AG08396 (cell line): Measurements from ENCODE around the gene LGALS14.
"Not testable (repeated sequence)": the region's sequence is repeated elsewhere in the genome, so short reads cannot be mapped to it uniquely, and the experiment has no call there.

Experiments used
- DNase-seq: peaks from one replicate; pipeline ENCODE4 v3.0.0; 2012; ENCODE audit warnings: low spot score, mixed read lengths

LGALS14 gene

DNA sequence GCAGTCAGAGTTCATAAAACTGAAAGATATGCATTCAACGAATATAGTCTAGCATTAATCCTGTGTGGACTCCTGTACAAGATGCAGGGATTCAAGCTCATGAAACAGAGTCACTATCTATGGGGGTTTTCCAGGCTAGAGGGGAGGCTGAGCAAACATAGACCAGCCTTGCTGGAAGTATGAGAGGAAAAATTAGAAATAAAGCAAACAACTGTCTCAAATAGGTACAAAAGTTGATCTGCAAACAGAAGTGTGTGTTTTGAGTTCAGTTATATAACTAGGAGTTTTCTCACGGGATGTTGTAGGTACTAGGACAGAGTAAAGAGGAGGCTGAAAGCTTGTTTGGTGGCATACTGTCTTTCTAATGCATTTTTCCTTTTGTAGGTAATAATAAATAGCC, 8.5 kb upstream of the LGALS14 start:
- DNase-seq, result no peak

DNA sequence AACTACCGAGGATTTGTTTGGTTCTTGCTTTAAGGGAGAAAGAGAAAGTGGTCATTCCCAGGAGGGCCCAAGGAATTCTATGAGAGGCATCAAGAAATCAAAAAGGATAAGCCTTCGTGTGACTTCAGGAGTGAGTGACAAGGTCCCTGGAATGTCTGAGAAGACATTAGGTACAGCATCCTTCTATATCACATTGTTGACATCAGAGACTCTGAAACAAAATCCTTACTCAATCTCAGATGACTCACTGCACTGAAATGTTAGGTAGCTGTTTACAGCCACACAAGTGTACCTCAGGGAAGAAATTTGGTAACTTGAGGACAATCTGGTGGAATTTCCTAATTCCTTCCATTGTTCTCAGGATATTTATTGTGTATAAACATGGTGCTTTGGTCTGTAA, 7.9 kb upstream of the LGALS14 start:
- DNase-seq, result no peak

DNA sequence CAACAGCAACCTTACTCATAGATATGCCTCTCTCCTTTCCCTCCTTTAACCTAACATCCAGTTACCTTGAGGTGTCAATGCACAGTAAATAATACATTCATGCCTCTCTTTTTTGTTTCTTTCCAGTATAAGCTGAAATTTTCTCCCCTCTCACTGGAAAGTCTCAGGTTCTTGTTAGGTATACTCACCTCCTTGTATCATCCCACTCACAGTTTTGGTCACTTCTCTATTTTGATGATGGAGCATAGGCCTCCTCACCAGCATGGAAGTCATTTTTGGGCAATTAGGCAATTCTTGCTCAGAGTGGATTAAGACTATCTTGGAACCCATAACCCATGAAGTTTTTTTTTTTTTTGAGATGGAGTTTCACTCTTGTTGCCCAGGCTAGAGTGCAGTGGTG, 5.7 kb upstream of the LGALS14 start:
- no peak for DNase-seq

DNA sequence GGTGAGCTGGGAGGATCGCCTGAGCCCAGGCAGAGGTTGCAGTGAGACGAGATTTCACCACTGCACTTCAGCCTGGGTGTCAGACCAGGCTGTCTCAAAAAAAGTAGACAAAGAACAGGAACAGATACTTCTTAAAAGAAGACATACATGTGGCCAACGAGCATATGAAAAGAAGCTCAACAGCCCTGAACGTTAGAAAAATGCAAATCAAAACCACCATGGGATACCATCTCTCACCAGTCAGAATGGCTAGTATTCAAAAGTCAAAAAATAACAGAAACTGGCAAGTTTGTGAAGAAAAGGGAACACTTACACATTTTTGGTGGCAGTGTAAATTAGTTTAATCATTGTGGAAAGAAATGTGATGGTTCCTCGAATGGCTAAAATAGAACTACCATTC, 3.0 kb upstream of the LGALS14 start:
- DNase-seq, result no peak

DNA sequence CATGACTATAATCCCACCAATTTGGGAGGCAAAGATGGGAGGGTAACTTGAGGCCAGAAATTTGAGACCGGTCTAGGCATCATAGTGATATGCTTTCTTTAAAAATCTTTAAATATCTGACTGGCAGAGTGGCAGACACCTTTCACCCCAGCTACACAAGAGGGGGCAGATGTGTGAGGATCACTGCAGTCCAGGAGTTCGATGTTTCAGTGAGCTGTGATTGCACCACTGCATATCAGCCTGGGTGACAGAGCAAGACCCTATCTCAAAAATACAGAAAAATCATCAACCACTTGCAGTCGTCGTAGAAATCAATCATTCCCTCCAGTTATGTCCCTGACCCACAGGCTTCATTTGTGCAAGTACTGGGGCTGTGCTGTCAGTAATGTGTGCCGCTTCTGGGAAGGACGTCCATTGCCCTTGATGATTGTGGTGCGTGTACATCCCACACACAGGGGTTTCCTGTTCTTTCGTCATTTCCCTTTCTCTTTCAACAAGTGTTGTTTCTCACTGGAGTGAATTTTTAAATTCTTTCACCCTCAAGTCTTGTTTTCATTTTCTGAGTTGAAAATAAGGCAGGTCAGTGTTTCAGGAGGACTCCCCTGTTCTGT, 1.4 kb downstream of the LGALS14 start:
- no peak for DNase-seq

DNA sequence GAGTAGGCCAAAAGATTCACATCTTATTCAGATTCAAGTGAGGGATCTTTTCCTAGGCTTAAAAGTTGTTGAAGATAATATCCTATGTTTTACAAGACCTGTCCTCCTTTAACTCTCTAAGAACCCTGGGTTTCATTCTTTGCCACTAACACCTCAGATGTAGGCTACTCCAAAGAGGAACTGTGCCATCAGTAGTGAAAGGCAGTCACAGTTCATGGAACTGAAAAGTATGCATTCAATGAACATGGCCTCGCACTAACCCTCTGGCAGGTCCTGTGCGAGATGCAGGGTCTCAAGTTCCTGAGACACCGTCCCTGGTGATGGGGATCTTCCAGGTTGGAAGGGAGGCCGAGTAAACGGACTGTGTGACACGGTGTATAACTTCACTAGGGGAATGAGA, 4.3 kb downstream of the LGALS14 start:
- no peak for DNase-seq

DNA sequence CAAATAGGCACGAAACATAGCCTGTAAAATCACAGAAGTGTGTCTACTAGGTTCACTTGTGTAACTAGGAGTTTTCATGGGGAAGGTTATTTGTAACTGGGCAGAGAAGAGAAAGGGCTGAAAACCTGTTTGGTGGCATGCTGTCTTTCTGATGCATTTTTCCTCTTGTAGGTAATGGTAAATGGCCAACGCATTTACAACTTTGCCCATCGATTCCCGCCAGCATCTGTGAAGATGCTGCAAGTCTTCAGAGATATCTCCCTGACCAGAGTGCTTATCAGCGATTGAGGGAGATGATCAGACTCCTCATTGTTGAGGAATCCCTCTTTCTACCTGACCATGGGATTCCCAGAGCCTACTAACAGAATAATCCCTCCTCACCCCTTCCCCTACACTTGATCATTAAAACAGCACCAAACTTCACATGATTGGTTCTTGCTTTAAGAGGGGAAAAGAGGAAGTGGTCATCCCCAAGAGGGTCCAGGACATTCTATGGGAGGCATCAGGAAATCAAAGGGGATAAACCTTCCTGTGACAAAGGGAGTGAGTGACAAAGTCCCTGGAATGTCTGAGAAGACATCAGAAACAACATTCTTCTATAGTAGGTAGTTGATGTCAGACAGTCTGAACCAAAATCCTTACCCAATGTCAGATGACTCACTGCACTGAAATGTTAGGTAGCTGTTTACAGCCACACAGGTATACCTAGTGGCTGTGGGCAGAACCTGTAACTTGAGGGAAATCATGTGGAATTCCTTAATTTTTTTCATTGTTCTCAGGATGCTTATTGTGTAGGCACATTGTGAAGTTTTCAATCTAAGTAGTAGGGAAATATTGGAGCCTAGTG, 5.0 kb downstream of the LGALS14 start:
- no peak for DNase-seq

DNA sequence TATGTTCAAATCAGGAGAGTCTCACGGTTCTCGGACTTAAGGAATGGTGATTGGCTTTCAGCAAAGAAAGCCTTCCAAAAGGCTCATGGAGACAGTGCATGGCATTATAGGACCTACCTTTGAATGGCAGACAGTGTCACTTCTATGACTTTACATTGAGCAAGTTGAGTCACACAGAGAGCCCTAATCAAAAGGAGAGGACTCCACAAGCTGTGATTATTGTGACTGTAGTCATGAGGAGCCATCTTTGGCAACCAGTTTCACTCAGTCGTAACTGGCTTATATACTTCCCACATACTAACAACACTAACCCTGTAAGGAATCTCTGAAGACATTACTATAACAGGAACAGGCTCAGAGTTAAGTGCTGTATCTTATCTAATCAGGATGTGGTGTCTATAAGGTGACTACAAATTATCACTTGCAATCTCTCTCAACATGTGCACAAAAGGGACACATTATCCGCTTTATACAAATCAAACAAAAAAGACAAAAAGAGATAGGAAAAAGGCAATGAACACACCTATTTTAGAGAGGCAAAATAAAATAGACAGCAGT, 6.1 kb downstream of the LGALS14 start:
- DNase-seq, result no peak

DNA sequence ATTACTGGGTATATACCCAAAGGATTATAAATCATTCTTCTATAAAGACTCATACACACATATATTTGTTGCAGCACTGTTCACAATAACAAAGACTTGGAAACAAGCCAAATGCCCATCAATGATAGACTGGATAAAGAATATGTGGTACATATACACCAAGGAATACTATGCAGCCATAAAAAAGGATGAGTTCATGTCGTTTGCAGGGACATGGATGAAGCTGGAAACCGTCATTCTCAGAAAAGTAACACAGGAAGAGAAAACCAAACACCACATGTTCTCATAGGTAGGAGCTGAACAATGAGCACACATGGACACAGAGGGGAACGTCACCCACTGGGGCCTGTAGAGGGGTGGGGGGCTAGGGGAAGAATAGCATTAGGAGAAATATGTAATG, 15.9 kb downstream of the LGALS14 start:
- DNase-seq, result not testable (repeated sequence)

DNA sequence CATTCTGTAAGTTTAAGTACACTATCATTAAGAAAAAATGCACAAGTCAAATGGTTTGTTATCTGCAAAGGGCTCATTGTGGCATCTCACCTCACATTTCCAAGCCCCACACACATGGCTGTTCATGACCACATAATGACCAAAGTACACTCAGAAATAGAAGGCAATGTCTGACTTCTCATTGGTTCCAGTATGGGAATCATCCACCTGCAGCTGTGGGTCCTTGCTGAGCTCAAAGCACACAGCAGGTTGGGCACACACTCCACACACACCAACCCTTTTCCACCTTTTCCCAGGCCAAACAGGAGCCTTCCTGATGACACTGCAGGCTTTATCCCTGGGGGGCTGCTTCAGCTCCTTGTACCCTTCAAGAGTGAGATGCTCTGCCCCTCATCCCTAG, 21.7 kb downstream of the LGALS14 start:
- no peak for DNase-seq

DNA sequence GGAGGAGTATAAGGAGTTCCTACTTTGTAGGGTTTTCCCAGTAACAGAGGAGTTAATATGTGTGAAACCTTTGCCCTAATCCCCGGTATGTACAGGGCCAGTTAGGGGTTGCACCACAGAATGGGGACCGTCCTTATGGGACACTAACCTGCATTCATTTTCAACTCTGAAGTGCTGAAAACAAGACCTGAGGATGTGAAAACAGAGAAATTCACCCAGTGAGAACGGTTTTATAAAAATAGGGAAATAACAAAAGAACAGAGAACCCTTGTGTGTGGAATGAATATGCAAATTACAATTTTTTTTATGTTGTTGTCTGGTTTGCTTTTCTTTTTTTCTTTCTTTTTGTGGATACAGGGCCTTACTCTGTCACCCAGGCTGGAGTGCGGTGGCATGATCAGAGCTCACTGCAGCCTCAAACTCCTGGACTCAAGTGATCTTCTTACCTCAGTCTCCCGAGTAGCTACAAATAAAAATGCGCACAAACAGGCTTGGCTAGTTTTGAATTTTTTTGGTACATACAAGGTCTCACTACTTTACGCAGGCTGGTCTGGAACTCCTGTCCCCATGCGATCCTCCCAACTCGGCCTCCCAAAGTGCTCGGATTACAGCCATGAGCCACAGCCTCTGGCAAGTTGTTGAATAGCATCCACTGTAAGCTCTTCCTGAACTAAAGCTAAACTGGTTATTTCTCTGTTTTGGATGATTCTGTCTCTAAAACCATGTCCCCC, 23.0 kb downstream of the LGALS14 start:
- no peak for DNase-seq

DNA sequence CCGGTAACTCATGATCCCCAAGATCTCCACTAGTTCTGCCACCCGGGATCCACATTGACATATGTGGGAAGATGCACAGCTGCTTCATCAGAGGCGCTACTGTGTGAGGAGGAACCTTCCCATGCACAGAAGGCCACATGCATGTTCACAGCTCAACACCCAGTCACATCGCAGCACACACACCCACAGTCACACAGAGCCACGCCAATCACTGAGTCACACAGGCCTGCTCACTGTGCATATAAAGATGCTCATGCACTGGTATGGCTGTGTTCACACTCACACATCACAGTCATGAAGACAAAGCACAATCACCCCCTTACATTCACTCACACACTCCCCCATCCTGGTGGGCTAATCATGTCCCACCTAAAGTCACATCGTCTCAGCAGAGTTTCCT, 23.8 kb downstream of the LGALS14 start:
- no peak for DNase-seq

DNA sequence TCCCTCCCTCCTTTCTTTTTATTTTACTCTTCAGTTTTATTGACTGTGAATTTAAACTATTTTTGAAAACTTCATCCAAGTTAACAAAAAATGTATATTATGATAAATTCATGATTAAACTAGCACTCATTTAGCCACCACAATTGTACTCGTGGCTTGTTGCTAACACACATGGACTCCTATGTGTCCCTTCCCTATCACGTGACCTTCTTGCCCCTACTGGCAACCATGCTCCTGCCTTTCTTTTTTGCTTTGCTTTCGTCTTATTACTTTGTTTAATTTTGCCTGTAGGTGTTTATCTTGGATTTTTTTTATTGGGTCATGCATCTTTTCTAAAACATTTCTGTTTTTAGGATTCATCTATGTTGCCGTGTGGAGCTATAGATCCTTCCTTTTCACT, 25.3 kb downstream of the LGALS14 start:
- no peak for DNase-seq

DNA sequence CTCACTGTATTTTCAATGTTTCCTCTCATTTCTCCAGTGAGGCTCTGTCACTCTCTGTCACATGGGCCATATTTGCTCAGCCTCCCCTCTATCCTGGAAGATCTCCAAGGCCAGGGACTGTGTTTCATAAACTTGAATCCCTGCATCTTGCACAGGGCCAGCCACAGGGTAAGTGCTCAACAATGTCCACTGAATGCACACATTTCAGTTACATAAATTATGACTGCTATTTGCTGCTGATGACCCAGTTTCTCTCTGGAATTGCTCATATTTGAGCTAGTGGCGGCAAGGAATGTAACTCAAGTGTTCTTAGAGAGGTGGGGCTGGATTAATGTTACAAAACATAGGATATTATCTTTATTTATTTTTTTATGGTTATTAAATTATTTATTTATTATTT, 27.4 kb downstream of the LGALS14 start:
- no peak for DNase-seq

DNA sequence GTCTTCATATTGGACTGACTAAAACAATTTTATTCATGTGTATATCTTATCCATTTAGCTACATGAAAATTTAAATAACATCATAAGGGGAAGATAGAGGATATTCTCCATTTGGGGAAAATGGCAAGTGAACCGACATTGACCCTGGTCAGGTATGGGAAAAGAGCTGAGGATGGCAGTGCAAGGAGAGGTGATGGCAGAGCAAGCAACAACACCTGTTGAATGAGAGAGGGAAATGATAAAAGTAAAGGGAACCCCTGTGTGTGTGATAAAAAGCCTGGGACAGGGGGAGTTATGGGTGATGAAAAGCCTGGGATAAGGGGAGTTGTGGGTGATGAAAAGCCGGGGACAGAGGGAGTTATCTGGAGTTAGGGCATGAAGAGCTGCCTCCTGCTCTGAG, 29.6 kb downstream of the LGALS14 start:
- DNase-seq, result no peak

DNA sequence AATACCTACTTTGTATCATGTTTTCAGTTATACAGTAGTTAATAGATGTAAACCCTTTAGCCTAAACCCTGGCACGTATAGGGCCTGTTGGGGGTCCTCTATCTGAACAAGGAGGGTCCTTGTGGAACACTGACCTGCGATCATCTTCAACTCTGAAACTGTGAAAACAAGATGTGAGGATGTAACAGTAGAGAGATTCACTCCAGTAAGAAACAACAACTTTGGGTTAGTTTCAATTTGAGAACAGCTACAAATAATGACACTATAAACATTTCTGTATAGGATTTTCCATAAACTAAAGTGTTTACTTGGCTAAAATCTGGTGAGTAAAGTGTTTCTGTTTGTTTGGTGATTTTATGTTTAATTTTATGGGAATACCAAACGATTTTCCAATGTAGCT, 31.4 kb downstream of the LGALS14 start:
- DNase-seq, result no peak

DNA sequence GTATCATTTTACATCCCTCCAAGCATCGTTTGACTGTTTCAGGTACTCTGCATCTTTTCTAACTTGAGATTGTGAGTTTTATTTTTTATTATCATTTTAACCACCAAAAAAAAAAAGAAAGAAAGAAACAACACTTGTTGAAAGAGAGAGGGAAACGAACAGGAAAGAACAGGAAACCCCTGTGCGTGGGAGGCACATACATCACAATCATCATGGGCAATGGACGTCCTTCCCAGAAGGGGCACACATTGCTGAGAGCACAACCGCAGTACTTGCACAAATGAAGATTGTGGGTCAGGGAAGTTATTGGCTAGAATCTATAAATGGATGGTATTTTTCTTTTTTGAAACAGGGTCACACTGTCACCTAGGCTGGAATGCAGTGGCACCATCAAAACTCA, 31.8 kb downstream of the LGALS14 start:
- DNase-seq, result no peak

DNA sequence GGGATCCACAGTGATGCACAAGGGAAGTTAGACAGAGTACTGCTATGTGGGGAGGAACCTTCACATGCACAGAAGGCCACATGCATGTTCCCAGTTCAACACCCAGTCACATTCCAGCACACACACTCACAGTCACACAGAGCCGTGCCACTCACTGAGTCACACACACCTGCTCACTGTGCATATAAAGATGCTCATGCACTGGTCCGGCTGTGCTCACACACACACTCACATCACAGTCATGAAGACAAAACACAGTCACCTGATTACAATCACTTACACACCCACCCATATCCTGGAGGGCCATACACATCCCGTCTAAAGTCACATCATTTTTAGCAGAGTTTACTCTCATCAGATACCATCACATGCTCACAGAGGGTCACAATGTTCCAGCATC, 33.1 kb downstream of the LGALS14 start:
- no peak for DNase-seq

DNA sequence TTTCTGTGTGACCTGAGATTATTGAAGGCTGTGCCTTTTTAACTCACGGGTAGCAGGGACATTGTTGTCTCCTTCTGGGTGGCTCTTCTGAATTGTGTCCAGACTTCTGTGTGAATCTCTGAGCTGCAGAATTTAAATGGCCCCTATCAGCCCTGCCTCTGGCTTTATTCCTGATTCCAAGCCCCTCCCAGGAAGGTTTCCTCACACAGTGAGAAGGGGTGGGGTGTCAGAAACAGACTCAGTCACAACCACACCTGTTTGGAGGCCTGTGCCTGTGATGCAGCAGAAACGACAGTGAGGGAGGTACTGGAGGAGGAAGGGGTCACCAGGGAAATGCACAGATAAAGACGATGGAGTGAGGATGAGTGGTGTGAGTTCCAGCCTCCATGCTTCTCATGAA, 33.6 kb downstream of the LGALS14 start, which contains the start of gene CLC:
TSS of gene CLC (minus strand) at position 139 of the 400 bp plus-strand sequence. CDS start at position 62, 77 bp downstream.
- no peak for DNase-seq

DNA sequence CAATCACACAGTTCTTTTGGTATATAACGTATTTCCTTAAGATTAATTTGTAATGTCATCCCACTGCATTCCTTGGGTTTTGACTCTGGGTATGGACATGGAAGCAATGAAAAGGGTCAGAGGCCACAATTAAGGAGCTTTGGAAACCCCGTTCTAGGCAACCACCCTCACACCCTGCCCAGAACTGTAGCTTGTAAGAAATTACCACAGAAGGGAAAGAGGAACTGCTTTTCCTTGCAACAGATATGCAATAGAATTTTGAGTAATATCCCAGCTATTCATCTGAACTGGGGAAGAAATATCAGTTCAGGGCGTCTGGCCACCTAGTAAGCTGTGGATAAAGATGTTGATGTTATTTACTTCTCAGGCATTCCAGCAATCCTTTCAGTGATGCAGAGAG, 34.5 kb downstream of the LGALS14 start:
- no peak for DNase-seq

DNA sequence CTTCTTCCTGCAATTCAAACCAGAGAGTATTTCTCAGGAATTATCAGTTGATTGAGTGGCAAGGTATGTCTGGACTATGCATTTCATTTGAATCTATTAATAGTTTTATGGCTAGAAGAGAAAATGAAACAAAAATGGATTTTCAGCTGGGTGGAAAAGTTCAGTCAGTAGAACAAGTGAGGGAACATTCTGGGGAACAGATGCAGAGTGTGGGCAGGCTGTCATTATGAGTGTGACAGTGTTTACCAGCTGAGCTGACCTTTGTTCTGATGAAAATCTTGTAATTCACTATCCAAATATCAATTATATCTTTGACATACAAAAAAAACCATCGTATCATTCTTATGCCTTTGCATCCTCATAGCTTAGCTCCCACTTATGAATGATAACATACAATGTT, 36.1 kb downstream of the LGALS14 start:
- no peak for DNase-seq

DNA sequence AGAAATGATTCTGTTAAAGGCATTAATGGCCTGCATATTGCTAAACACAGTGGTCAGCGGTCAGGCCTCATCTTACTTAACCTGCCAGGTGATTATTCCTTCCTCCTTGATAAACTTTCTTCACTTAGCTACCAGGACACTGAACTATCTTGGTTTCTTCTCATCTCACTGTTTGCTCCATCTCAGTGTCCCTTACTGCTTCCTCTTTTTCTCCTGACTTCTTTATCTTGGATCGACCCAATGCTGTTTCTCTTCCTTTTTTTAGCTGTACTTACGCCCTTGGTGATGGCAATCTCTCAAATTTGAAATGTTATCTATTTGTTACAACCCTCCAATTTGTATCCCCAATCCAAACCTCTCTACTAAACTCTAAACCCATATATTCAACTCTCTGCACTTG, 41.4 kb downstream of the LGALS14 start:
- no peak for DNase-seq
